ENCODE data around the gene BIN1.

DNA sequence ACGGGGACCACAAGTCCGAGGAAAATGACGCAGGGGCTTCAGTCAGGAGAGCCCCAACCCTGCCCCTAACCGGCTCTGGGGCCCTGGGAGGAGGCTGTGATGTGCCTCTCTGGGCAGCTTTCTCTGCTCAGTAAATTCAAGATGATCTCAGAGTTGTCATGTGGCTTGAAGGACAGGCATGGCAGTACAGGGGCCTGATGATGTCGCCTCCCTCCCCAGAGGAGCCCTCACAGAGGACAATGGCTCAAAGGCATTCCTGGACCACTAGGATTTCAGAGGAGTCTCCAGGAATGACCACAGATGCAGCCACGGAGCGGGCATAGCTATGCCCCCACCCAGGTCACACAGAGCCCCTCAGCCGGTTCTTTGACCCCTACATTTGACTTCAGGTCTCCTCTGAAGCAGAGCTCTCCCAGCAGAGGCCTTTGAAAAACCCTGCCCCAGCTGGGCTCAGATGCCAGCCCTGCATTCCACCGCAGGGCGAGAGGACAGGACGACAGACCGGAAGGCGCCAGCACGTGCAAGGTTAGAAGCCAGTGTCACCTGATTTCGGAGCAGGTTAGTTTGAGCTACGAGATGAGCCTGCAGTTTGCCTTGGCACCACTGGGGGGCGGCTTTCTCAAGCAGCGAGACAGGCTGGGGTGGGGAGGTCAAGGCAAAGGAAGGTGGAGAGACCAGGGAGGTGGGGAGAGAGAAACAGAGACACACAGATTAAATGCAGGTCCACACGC, 39.2 kb downstream of the BIN1 start:
- TF ChIP-seq, protein P1, sequence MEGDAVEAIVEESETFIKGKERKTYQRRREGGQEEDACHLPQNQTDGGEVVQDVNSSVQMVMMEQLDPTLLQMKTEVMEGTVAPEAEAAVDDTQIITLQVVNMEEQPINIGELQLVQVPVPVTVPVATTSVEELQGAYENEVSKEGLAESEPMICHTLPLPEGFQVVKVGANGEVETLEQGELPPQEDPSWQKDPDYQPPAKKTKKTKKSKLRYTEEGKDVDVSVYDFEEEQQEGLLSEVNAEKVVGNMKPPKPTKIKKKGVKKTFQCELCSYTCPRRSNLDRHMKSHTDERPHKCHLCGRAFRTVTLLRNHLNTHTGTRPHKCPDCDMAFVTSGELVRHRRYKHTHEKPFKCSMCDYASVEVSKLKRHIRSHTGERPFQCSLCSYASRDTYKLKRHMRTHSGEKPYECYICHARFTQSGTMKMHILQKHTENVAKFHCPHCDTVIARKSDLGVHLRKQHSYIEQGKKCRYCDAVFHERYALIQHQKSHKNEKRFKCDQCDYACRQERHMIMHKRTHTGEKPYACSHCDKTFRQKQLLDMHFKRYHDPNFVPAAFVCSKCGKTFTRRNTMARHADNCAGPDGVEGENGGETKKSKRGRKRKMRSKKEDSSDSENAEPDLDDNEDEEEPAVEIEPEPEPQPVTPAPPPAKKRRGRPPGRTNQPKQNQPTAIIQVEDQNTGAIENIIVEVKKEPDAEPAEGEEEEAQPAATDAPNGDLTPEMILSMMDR (IDR thresholded peaks at IDR 0.05; ENCODE audit: insufficient read depth, low read depth, low read length): peak; percentile 69
- no peak for TF ChIP-seq EZH2 (IDR thresholded peaks at IDR 0.05; ENCODE audit: insufficient read depth, low read length)

Measured in astrocyte (in vitro differentiated cells and primary cell).